Mesothelial cell of epicardium (in vitro differentiated cells): ENCODE results near the gene HOXA5. TPM values are rescaled to one million over a fixed set of nuclear protein-coding genes. Genes with fewer than 3 reads are reported as not detected.

ENCODE experiments used
- DNase-seq, 2 experiments: peaks; one replicate each; pipeline ENCODE4 v3.0.0; 2021; ENCODE audit warnings: low spot score in 2 of 2; ENCODE audit not compliant: unreplicated experiment in 2 of 2
- H3K27ac Mint-ChIP-seq: 2 replicates; pipeline ENCODE4 v1.8.0; 2021; ENCODE audit warnings: mixed read lengths
- H3K27me3 Mint-ChIP-seq: 2 replicates; pipeline ENCODE4 v1.8.0; 2021; ENCODE audit warnings: low read depth, mixed read lengths
- H3K36me3 Mint-ChIP-seq: 2 replicates; pipeline ENCODE4 v1.8.0; 2021; ENCODE audit warnings: mixed read lengths
- H3K4me1 Mint-ChIP-seq: 2 replicates; pipeline ENCODE4 v1.8.0; 2021; ENCODE audit warnings: mixed read lengths
- H3K4me3 Mint-ChIP-seq: 2 replicates; pipeline ENCODE4 v1.8.0; 2021; ENCODE audit warnings: mild to moderate bottlenecking, moderate library complexity, mixed read lengths
- H3K9me3 Mint-ChIP-seq: 2 replicates; pipeline ENCODE4 v1.8.0; 2021; ENCODE audit warnings: mixed read lengths
- total RNA-seq: library from RNA; stranded (reverse); gene quantifications from 3 replicates; pipeline ENCODE4 v1.2.1, GENCODE V29; 2021
- TF ChIP-seq, protein P1 (sequence below): fragments of 200-600 bp; sonication (generic); IDR thresholded peaks from one replicate; pipeline ENCODE4 v1.5.0; 2021; ENCODE audit warnings: antibody characterized with exemption; ENCODE audit not compliant: unreplicated experiment

HOXA5 gene
- total RNA-seq, 1 donor from 2014 or later, result 133 TPM

DNA sequence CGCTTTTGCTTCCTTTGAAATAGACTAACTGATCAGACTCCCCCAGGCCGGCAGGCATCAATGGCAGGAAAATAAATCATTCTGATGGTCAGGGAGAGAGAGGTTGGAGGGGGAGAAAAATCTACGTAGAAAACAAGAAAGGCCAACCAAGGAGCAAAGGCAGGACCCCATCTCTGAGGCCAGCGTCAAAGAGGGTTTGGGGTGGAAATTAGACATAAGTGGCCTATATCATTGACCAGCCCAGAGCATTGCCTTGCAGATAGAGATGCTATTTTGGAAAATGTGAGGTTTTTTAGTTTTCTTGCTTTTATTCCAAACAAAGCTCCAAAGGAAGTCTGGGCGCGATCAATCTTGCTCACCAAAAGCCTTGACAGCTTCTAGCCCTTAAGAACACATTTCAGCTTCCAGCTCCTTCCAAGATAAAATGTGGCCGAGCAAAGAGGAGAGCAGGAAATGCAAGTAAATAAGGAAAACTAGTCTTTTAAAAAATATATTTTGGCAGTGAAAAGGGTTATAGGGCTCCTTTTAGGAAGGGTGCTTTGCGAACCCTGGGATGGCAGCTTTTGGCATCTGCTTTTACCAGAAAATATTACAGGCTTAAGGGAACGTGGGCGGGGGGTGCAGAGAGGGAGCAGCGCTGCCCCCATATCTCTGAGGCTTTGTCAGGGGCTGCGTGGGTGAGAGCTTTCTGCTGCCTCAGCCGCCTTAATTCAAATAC is 39.0 kb downstream of the HOXA5 start:
- Mint-ChIP-seq H3K27ac (peak overlapping the region; percentile 100), H3K9me3 (no peaks in the 10 kb centered on the region), H3K27me3 (no peaks in the 10 kb centered on the region), H3K36me3 (peaks cover 15% of the 10 kb centered on the region), H3K4me3 (peak overlapping the region; percentile 98), H3K4me1 (peaks cover 93% of the 10 kb centered on the region)
- DNase-seq, result no peak
- TF ChIP-seq, protein P1, sequence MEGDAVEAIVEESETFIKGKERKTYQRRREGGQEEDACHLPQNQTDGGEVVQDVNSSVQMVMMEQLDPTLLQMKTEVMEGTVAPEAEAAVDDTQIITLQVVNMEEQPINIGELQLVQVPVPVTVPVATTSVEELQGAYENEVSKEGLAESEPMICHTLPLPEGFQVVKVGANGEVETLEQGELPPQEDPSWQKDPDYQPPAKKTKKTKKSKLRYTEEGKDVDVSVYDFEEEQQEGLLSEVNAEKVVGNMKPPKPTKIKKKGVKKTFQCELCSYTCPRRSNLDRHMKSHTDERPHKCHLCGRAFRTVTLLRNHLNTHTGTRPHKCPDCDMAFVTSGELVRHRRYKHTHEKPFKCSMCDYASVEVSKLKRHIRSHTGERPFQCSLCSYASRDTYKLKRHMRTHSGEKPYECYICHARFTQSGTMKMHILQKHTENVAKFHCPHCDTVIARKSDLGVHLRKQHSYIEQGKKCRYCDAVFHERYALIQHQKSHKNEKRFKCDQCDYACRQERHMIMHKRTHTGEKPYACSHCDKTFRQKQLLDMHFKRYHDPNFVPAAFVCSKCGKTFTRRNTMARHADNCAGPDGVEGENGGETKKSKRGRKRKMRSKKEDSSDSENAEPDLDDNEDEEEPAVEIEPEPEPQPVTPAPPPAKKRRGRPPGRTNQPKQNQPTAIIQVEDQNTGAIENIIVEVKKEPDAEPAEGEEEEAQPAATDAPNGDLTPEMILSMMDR, result no peak

DNA sequence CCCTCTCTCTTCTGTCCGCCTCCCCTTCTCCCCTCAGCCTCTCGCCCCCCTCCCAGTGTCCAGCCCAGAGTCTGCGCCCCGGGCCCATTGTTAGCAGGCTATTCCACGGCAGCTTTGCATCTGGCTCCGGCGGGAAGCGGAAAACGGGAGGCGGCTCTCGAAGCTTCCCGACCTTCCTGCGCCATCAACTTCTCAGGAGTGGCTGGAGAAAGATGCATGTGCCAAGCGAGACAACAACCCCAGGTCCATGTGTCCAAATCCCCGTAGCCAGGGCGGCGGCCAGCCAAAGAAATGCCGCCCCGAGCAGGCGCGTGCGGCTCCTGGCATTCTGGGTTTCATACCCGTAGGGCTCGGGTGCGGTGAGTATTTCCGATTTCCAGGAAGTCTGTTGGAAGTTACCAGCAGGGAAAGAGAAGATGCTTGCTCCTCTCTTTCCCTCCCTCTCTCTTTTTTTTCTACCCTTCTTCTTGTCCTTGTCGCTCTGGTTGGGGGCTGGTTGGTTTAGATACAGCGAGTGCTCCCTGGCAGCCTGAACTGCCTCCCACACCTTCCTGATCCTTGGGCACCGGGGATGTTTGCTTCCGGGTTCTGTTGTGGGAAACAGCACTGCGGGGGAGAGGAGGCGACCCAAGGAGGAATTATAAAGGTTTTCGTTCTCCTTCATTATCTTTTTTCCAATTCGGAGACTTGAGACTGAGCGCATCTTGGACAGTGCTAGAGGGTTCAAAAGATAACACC is 39.8 kb downstream of the HOXA5 start:
- no peak for DNase-seq
- TF ChIP-seq, protein P1, result no peak
- H3K27ac Mint-ChIP-seq, result peak overlapping the region; percentile 100

DNA sequence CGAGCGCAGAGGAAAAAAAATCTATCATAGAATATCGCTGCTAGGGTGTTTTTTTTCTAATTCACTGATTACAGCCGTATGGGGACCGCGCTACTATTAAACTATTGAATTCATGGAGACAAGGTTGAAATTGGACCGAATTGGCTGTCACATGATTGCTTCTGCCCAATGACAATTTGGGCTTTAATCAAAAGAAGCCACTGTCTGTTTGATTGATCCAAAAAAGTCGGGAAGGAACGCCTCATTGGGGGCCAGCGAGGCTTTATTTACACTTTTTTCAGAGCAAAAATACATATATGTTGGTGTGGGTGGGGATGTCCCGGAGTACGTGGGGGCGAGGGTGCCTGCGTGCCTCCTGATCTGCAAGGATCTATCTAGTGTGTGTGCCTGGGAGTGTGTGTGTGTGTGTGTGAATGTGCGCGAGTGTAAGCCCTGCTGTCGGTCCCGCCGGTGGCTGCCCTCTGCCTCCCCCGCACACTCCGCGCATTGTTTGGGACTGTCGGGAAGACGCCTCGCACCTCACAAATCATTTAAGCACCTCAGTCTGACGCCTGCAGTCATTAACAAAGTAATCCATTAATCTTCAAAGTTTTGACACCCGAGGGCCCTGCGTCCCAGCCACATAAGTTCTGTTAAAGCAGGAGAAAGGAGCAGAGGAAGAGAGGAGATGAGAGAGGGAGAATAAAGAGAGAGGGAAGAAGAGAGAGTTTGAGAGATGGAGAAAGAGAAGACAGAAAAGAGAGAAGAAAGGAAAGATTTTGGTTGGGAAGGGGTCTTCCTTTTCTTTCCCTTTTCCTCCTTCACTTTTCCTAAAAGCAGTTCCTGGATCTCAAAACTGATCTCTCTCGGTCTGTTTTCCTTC is 40.7 kb downstream of the HOXA5 start, which contains the start of gene HOXA2:
TSS of gene HOXA2 (minus strand) at position 103 of the 862 bp plus-strand sequence. CDS start 183 bp downstream, outside the sequence.
- no peaks in the 10 kb centered on the region for H3K9me3 Mint-ChIP-seq
- peaks cover 18% of the 10 kb centered on the region for H3K36me3 Mint-ChIP-seq
- H3K4me3 Mint-ChIP-seq, result peak within 1 kb of the TSS; percentile 98
- H3K27me3 Mint-ChIP-seq, result no peaks in the 10 kb centered on the region
- TF ChIP-seq, protein P1, result no peak
- peaks cover 88% of the 10 kb centered on the region for H3K4me1 Mint-ChIP-seq
- H3K27ac Mint-ChIP-seq, result peak within 1 kb of the TSS; percentile 100
- DNase-seq, result peak in 1 of 2 experiments; percentile 74

More for the DNA sequence above, 39.8 kb downstream of the HOXA5 start:
- peaks cover 93% of the 10 kb centered on the region for H3K4me1 Mint-ChIP-seq
- H3K4me3 Mint-ChIP-seq, result peak overlapping the region; percentile 98
- H3K36me3 Mint-ChIP-seq, result peaks cover 20% of the 10 kb centered on the region
- H3K9me3 Mint-ChIP-seq, result no peaks in the 10 kb centered on the region
- no peaks in the 10 kb centered on the region for H3K27me3 Mint-ChIP-seq

DNA sequence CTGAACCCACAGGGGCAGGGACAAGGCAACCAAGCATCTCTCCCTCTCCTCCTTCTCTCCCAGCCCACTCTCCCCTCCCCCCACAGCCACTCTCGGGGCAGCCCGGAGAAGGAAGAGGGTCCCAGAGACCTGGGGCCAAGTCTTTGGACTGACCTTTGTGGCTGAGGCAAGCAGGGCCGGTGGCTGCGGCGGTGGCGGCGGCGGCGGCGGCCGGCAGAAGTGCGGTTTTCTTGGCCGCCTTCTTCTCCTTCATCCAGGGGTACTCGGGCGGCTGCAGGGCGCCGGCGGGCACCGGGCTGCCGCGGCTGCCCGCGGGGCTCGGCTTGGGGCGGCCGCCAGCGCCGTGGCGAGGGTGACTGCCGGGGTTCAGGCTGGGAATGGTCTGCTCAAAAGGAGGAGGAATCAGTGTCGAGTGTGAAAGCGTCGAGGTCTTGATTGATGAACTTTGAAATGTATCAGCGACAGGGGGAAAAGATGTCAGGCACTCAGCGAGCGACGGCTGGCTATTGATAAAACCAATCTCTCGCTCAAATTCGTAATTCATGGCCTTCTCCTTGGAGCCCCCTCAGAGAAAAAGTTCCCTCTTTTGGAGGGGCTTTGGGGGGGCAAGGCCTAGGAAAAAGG is 41.4 kb downstream of the HOXA5 start:
- peak overlapping the region; percentile 100 for H3K27ac Mint-ChIP-seq
- TF ChIP-seq, protein P1, result no peak
- H3K27me3 Mint-ChIP-seq, result no peaks in the 10 kb centered on the region
- peaks cover 81% of the 10 kb centered on the region for H3K4me1 Mint-ChIP-seq
- peak in 1 of 2 experiments; percentile 72 for DNase-seq
- peaks cover 16% of the 10 kb centered on the region for H3K36me3 Mint-ChIP-seq
- H3K4me3 Mint-ChIP-seq, result peak overlapping the region; percentile 98
- H3K9me3 Mint-ChIP-seq, result no peaks in the 10 kb centered on the region
